Measurements from ENCODE around the gene BTBD6.

GRCh38 chr14:105256292-105256960 is 8.1 kb downstream of the BTBD6 start:
- TF ChIP-seq CTCF (IDR thresholded peaks at IDR 0.05; ENCODE audit: borderline replicate concordance, extremely low read depth, low read length, poor library complexity, severe bottlenecking) (no peak), EZH2 (IDR thresholded peaks at IDR 0.05; ENCODE audit: borderline replicate concordance, low read depth, low read length, severe bottlenecking) (no peak)
